Measurements from ENCODE around the gene KPNA5.

KPNA5 gene

DNA sequence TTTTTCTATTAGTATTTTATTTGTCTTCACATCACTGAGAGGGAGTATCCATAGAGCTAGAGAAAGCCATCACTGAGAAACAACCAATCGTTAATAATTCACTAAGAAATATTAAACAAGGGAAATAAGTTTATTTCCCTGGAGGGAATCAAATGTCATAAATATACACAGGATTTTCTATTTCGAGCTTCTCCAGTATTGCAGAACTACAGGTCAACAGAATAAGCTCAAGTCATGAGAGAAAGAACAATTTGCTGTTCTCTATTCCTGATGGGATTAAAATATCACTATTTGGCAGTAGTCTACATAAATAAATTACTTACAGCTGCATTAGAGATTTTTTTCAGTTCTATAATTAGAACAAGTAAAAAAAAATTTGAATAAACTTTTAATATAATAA, 86.7 kb downstream of the KPNA5 start:
- DNase-seq (ENCODE audit: insufficient read length, low spot score): no peak
- TF ChIP-seq POLR2AphosphoS5 (IDR thresholded peaks at IDR 0.05; ENCODE audit: low read depth, low read length): no peak
- TF ChIP-seq TAF1 (IDR thresholded peaks at IDR 0.05; ENCODE audit: low read depth, low read length): no peak
- no peak for TF ChIP-seq POU2F2 (IDR thresholded peaks at IDR 0.05; ENCODE audit: low read depth, low read length)
- no peak for TF ChIP-seq SPI1 (IDR thresholded peaks at IDR 0.05; ENCODE audit: low read depth, low read length)
- no peak for TF ChIP-seq POLR2A (IDR thresholded peaks at IDR 0.05; ENCODE audit: low read depth, low read length)
- TF ChIP-seq PAX5 (IDR thresholded peaks at IDR 0.05; ENCODE audit: insufficient read depth, low read length, severe bottlenecking): no peak
- no peak for FAIRE-seq

GRCh38 chr6:116772450-116772849, 91.4 kb downstream of the KPNA5 start:
- TF ChIP-seq PAX5 (IDR thresholded peaks at IDR 0.05; ENCODE audit: insufficient read depth, low read length, severe bottlenecking) (no peak), TAF1 (IDR thresholded peaks at IDR 0.05; ENCODE audit: low read depth, low read length) (no peak), POLR2AphosphoS5 (IDR thresholded peaks at IDR 0.05; ENCODE audit: low read depth, low read length) (no peak), POU2F2 (IDR thresholded peaks at IDR 0.05; ENCODE audit: low read depth, low read length) (no peak), SPI1 (IDR thresholded peaks at IDR 0.05; ENCODE audit: low read depth, low read length) (no peak), POLR2A (IDR thresholded peaks at IDR 0.05; ENCODE audit: low read depth, low read length) (no peak)
- FAIRE-seq (no peak), DNase-seq (ENCODE audit: insufficient read length, low spot score) (no peak)

DNA sequence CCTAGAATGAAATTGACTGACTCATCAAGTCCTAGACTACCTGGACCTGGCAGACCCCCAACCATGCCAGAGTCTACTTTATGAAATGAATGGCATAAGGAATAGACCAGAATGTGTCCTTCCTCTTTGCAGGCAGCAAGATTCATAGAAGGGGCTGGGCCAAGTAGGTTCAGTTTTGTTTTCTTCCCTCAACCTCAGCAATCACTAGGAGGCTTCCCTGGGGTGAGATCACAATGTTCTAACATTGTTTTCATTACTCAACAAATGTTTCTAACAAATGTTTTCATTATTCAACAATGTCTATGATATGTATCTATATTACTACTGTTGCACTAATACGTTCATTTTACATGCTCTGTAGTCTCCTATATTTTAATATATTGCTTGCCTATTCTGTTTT, 92.9 kb downstream of the KPNA5 start:
- FAIRE-seq: no peak
- no peak for TF ChIP-seq POU2F2 (IDR thresholded peaks at IDR 0.05; ENCODE audit: low read depth, low read length)
- TF ChIP-seq SPI1 (IDR thresholded peaks at IDR 0.05; ENCODE audit: low read depth, low read length): no peak
- TF ChIP-seq TAF1 (IDR thresholded peaks at IDR 0.05; ENCODE audit: low read depth, low read length): no peak
- TF ChIP-seq PAX5 (IDR thresholded peaks at IDR 0.05; ENCODE audit: insufficient read depth, low read length, severe bottlenecking): no peak
- no peak for TF ChIP-seq POLR2AphosphoS5 (IDR thresholded peaks at IDR 0.05; ENCODE audit: low read depth, low read length)
- no peak for TF ChIP-seq POLR2A (IDR thresholded peaks at IDR 0.05; ENCODE audit: low read depth, low read length)
- no peak for DNase-seq (ENCODE audit: insufficient read length, low spot score)

GRCh38 chr6:116779573-116780164, 98.7 kb downstream of the KPNA5 start:
- no peak for TF ChIP-seq POLR2AphosphoS5 (IDR thresholded peaks at IDR 0.05; ENCODE audit: low read depth, low read length)
- no peak for TF ChIP-seq POLR2A (IDR thresholded peaks at IDR 0.05; ENCODE audit: low read depth, low read length)
- no peak for TF ChIP-seq TAF1 (IDR thresholded peaks at IDR 0.05; ENCODE audit: low read depth, low read length)
- no peak for TF ChIP-seq SPI1 (IDR thresholded peaks at IDR 0.05; ENCODE audit: low read depth, low read length)
- no peak for TF ChIP-seq PAX5 (IDR thresholded peaks at IDR 0.05; ENCODE audit: insufficient read depth, low read length, severe bottlenecking)
- TF ChIP-seq POU2F2 (IDR thresholded peaks at IDR 0.05; ENCODE audit: low read depth, low read length): no peak
- FAIRE-seq (no peak), DNase-seq (ENCODE audit: insufficient read length, low spot score) (no peak)

- DNase-seq (ENCODE audit: insufficient read length, low spot score) (no peak), FAIRE-seq (no peak)
- TF ChIP-seq POLR2A (IDR thresholded peaks at IDR 0.05; ENCODE audit: low read depth, low read length): no peak
- no peak for TF ChIP-seq POLR2AphosphoS5 (IDR thresholded peaks at IDR 0.05; ENCODE audit: low read depth, low read length)
- no peak for TF ChIP-seq SPI1 (IDR thresholded peaks at IDR 0.05; ENCODE audit: low read depth, low read length)
- no peak for TF ChIP-seq TAF1 (IDR thresholded peaks at IDR 0.05; ENCODE audit: low read depth, low read length)
- no peak for TF ChIP-seq PAX5 (IDR thresholded peaks at IDR 0.05; ENCODE audit: insufficient read depth, low read length, severe bottlenecking)
- no peak for TF ChIP-seq POU2F2 (IDR thresholded peaks at IDR 0.05; ENCODE audit: low read depth, low read length)
Observed at GRCh38 chr6:116783852-116784251, 102.8 kb downstream of the KPNA5 start.
